Neutrophil (primary cell): ENCODE measurements around the gene EXOG.
A peak's percentile ranks its signal among the peaks of the same experiment; 100 is the strongest.

Experiments
- H3K27ac ChIP-seq: fragments of 200-600 bp; sonication (generic); 2 replicates; pipeline ENCODE4 v1.5.1; 2016; ENCODE audit warnings: mild to moderate bottlenecking, moderate library complexity
- H3K27me3 ChIP-seq: fragments of 200-600 bp; sonication (generic); 2 replicates; pipeline ENCODE4 v1.6.0; 2016; ENCODE audit warnings: mild to moderate bottlenecking
- H3K36me3 ChIP-seq: fragments of 200-600 bp; sonication (generic); 2 replicates; pipeline ENCODE4 v1.5.1; 2017
- H3K4me1 ChIP-seq, 2 experiments: fragments of 200-600 bp in 1 of 2; sonication (generic) in 1 of 2; 1 replicate in 1 of 2; 2 replicates in 1 of 2; pipeline versions ENCODE4 v1.5.1 to v1.6.1; 2013 to 2016; ENCODE audit warnings: low read depth in 1 of 2, low read length in 1 of 2, mild to moderate bottlenecking in 1 of 2, moderate library complexity in 1 of 2; ENCODE audit not compliant: control insufficient read depth in 1 of 2, insufficient read depth in 1 of 2
- H3K4me3 ChIP-seq, 2 experiments: fragments of 200-600 bp in 1 of 2; sonication (generic) in 1 of 2; 1 replicate in 1 of 2; 2 replicates in 1 of 2; pipeline ENCODE4 v1.5.1; 2013 to 2016; ENCODE audit warnings: low read depth in 1 of 2, low read length in 1 of 2, mild to moderate bottlenecking in 1 of 2, moderate library complexity in 1 of 2
- H3K9me3 ChIP-seq: fragments of 200-600 bp; sonication (generic); 2 replicates; pipeline ENCODE4 v1.5.1; 2016
- CTCF ChIP-seq: fragments of 200-600 bp; sonication (generic); IDR thresholded peaks from 2 replicates; pipeline ENCODE4 v1.5.1; 2016; ENCODE audit warnings: antibody characterized with exemption

The EXOG gene

GRCh38 chr3:38497031-38497430 lies 891 bp downstream of the EXOG start:
- no peak overlapping the region for H3K27ac ChIP-seq
- H3K36me3 ChIP-seq: no peaks in the 10 kb centered on the region
- no peak for TF ChIP-seq CTCF
- H3K4me1 ChIP-seq: peaks cover 5 to 6% of the 10 kb centered on the region in 2 experiments
- H3K9me3 ChIP-seq: no peaks in the 10 kb centered on the region
- peak overlapping the region in 1 of 2 experiments; percentile 73 for H3K4me3 ChIP-seq
- no peaks in the 10 kb centered on the region for H3K27me3 ChIP-seq

GRCh38 chr3:38500688-38501417 lies 4.7 kb downstream of the EXOG start:
- Histone ChIP-seq H3K36me3 (peaks cover 5% of the 10 kb centered on the region), H3K9me3 (no peaks in the 10 kb centered on the region), H3K27ac (no peak overlapping the region), H3K4me3 (no peak overlapping the region), H3K27me3 (no peaks in the 10 kb centered on the region), H3K4me1 (peaks cover 5 to 6% of the 10 kb centered on the region in 2 experiments)
- no peak for TF ChIP-seq CTCF

DNA sequence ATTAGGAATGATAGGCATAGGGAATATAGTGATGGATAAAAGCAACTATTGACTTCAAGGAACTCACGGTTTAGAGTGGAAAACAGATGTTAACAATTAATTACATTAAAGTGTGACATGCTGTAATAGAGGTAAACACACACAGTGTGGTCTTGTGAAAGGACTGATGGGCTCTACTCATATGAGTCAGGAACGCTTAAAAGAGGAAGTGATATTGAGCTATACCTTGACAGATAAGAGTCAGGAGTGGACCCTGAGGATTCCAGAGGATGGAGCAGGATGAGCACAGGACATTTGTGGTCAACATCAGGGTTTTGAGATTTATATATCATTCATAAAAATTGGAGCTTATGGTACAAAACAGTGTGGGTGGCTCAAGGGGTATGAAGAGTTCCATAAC lies 11.0 kb downstream of the EXOG start:
- Histone ChIP-seq H3K36me3 (peaks cover 10% of the 10 kb centered on the region), H3K27me3 (no peaks in the 10 kb centered on the region), H3K4me3 (no peak overlapping the region), H3K4me1 (no peaks in the 10 kb centered on the region), H3K27ac (no peak overlapping the region), H3K9me3 (no peaks in the 10 kb centered on the region)
- TF ChIP-seq CTCF: no peak

- H3K27ac ChIP-seq: no peak overlapping the region
- no peaks in the 10 kb centered on the region for H3K9me3 ChIP-seq
- H3K27me3 ChIP-seq: no peaks in the 10 kb centered on the region
- TF ChIP-seq CTCF: no peak
- no peaks in the 10 kb centered on the region for H3K4me1 ChIP-seq
- H3K4me3 ChIP-seq: no peak overlapping the region
- H3K36me3 ChIP-seq: peaks cover 17% of the 10 kb centered on the region
Measured at GRCh38 chr3:38509732-38510131, 13.6 kb downstream of the EXOG start.

DNA sequence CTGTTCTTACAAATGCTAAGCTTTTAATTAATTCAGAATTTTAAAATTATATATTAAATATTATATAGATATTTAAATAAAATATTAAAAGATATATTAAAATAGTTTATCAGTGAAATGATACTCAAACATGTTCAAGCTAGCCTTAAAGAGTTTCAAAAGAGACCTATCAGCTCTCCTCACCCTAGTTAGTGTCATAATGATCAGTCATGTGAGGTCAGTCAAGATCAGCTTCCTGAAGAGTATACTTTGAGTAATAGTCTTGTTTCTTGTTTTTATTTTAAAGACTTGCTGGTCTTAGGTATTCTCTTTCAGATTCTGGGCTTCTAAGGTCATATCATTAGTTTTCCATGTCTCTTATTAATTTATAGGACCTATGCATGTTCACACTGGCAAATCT lies 14.5 kb downstream of the EXOG start:
- H3K27ac ChIP-seq: no peak overlapping the region
- H3K27me3 ChIP-seq: no peaks in the 10 kb centered on the region
- peaks cover 20% of the 10 kb centered on the region for H3K36me3 ChIP-seq
- TF ChIP-seq CTCF: no peak
- H3K4me1 ChIP-seq: no peaks in the 10 kb centered on the region
- no peak overlapping the region for H3K4me3 ChIP-seq
- no peaks in the 10 kb centered on the region for H3K9me3 ChIP-seq
